B cell (primary cell): ENCODE measurements around the gene EVC.

Experiments
- EZH2 ChIP-seq: IDR thresholded peaks from 2 replicates; pipeline ENCODE4 v1.6.1; 2012; ENCODE audit warnings: borderline replicate concordance, low read depth, mild to moderate bottlenecking, moderate library complexity, low read length; ENCODE audit not compliant: insufficient read depth, poor library complexity, severe bottlenecking
- TF ChIP-seq, protein P1 (sequence below): fragments of 200-600 bp; IDR thresholded peaks from one replicate; pipeline ENCODE4 v1.8.0; 2022; ENCODE audit warnings: antibody characterized with exemption, mild to moderate bottlenecking

GRCh38 chr4:5676763-5677162, 34.2 kb upstream of the EVC start:
- TF ChIP-seq, protein P1, sequence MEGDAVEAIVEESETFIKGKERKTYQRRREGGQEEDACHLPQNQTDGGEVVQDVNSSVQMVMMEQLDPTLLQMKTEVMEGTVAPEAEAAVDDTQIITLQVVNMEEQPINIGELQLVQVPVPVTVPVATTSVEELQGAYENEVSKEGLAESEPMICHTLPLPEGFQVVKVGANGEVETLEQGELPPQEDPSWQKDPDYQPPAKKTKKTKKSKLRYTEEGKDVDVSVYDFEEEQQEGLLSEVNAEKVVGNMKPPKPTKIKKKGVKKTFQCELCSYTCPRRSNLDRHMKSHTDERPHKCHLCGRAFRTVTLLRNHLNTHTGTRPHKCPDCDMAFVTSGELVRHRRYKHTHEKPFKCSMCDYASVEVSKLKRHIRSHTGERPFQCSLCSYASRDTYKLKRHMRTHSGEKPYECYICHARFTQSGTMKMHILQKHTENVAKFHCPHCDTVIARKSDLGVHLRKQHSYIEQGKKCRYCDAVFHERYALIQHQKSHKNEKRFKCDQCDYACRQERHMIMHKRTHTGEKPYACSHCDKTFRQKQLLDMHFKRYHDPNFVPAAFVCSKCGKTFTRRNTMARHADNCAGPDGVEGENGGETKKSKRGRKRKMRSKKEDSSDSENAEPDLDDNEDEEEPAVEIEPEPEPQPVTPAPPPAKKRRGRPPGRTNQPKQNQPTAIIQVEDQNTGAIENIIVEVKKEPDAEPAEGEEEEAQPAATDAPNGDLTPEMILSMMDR, result no peak
- no peak for TF ChIP-seq EZH2
